Endothelial cell of umbilical vein (primary cell): ENCODE results near the gene KYNU.
A peak's percentile ranks its signal among the peaks of the same experiment; 100 is the strongest.

Experiments used
- EZH2 ChIP-seq: IDR thresholded peaks from 2 replicates; pipeline ENCODE4 v1.6.1; 2012; ENCODE audit warnings: borderline replicate concordance, low read depth, mild to moderate bottlenecking, moderate library complexity, low read length, inconsistent platforms; ENCODE audit not compliant: severe bottlenecking
- FOS ChIP-seq: IDR thresholded peaks from 2 replicates; pipeline ENCODE4 v1.6.1; 2011; ENCODE audit warnings: mild to moderate bottlenecking, low read length, moderate library complexity, borderline replicate concordance; ENCODE audit not compliant: insufficient read depth
- GATA2 ChIP-seq: IDR thresholded peaks from 2 replicates; pipeline ENCODE4 v1.7.0; 2011; ENCODE audit warnings: low read depth, mild to moderate bottlenecking, moderate library complexity, mixed read lengths, low read length; ENCODE audit not compliant: insufficient read length, insufficient read depth
- JUN ChIP-seq: IDR thresholded peaks from 2 replicates; pipeline ENCODE4 v1.6.1; 2011; ENCODE audit warnings: borderline replicate concordance, low read depth; ENCODE audit not compliant: insufficient read length, insufficient read depth
- POLR2A ChIP-seq: IDR thresholded peaks from 2 replicates; pipeline ENCODE4 v1.6.1; 2012; ENCODE audit warnings: low read depth, mild to moderate bottlenecking, control low read depth, low read length
- POLR2AphosphoS5 ChIP-seq: IDR thresholded peaks from 2 replicates; pipeline ENCODE4 v1.6.1; 2012; ENCODE audit warnings: low read depth, mild to moderate bottlenecking, control low read depth, low read length, moderate library complexity; ENCODE audit not compliant: insufficient read depth
- TF ChIP-seq, protein P1 (sequence below), 2 donors: IDR thresholded peaks; 1 replicate in 1 of 2; 2 replicates in 1 of 2; pipeline ENCODE4 v1.5.1; 2011; ENCODE audit warnings: low read length in 2 of 2, mild to moderate bottlenecking in 2 of 2, moderate library complexity in 2 of 2, control low read depth in 1 of 2, inconsistent platforms in 1 of 2, low read depth in 1 of 2; ENCODE audit not compliant: insufficient read depth in 1 of 2; ENCODE audit errors: extremely low read depth in 1 of 2
- TF ChIP-seq, protein P2 (sequence below): IDR thresholded peaks from 2 replicates; pipeline ENCODE4 v1.6.1; 2011; ENCODE audit not compliant: insufficient read depth, insufficient read length

GRCh38 chr2:142946941-142947340 lies 69.5 kb downstream of the KYNU start:
- TF ChIP-seq, protein P1, sequence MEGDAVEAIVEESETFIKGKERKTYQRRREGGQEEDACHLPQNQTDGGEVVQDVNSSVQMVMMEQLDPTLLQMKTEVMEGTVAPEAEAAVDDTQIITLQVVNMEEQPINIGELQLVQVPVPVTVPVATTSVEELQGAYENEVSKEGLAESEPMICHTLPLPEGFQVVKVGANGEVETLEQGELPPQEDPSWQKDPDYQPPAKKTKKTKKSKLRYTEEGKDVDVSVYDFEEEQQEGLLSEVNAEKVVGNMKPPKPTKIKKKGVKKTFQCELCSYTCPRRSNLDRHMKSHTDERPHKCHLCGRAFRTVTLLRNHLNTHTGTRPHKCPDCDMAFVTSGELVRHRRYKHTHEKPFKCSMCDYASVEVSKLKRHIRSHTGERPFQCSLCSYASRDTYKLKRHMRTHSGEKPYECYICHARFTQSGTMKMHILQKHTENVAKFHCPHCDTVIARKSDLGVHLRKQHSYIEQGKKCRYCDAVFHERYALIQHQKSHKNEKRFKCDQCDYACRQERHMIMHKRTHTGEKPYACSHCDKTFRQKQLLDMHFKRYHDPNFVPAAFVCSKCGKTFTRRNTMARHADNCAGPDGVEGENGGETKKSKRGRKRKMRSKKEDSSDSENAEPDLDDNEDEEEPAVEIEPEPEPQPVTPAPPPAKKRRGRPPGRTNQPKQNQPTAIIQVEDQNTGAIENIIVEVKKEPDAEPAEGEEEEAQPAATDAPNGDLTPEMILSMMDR (IDR thresholded peaks at IDR 0.05; ENCODE audit: extremely low read depth in 1 of 2, insufficient read depth in 1 of 2, low read depth in 1 of 2, low read length in 2 of 2), result no peak
- peak; percentile 43 for TF ChIP-seq JUN
- TF ChIP-seq POLR2A, result no peak
- no peak for TF ChIP-seq EZH2
- peak; percentile 33 for TF ChIP-seq POLR2AphosphoS5
- TF ChIP-seq GATA2, result peak; percentile 62
- TF ChIP-seq, protein P2, sequence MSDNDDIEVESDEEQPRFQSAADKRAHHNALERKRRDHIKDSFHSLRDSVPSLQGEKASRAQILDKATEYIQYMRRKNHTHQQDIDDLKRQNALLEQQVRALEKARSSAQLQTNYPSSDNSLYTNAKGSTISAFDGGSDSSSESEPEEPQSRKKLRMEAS, result no peak
- peak; percentile 89 for TF ChIP-seq FOS
